Measurements from ENCODE around the gene NCMAP. TPM values are rescaled to one million over a fixed set of nuclear protein-coding genes. Genes with fewer than 3 reads are reported as not detected.
A peak's percentile ranks its signal among the peaks of the same experiment; 100 is the strongest.
"Not testable (repeated sequence)": the region's sequence is repeated elsewhere in the genome, so short reads cannot be mapped to it uniquely, and the experiment has no call there.

Gene NCMAP
- total RNA-seq, 3 donors from 2014 or later, result 0.16 to 8.2 (median 0.98) TPM

GRCh38 chr1:24514946-24515345 lies 40.9 kb upstream of the NCMAP start:
- Histone ChIP-seq H3K27ac (peak overlapping the region in 1 of 2 donors; percentile 61), H3K36me3 (no peaks in the 10 kb centered on the region), H3K9me3 (no peaks in the 10 kb centered on the region), H3K4me1 (no peaks in the 10 kb centered on the region), H3K4me3 (no peak overlapping the region), H3K27me3 (no peaks in the 10 kb centered on the region)
- DNase-seq (ENCODE audit: low spot score in 2 of 2), result no peak
- TF ChIP-seq CTCF (IDR thresholded peaks at IDR 0.05) (no peak), POLR2AphosphoS5 (IDR thresholded peaks at IDR 0.05) (no peak), POLR2A (IDR thresholded peaks at IDR 0.05) (no peak)
- intact Hi-C loops (cut with DNase I; ENCODE audit: low total_unique reads), result loop anchor here (5.0 kb wide), 1 partner anchor 88 kb away; no protein-coding TSS in a partner anchor

DNA sequence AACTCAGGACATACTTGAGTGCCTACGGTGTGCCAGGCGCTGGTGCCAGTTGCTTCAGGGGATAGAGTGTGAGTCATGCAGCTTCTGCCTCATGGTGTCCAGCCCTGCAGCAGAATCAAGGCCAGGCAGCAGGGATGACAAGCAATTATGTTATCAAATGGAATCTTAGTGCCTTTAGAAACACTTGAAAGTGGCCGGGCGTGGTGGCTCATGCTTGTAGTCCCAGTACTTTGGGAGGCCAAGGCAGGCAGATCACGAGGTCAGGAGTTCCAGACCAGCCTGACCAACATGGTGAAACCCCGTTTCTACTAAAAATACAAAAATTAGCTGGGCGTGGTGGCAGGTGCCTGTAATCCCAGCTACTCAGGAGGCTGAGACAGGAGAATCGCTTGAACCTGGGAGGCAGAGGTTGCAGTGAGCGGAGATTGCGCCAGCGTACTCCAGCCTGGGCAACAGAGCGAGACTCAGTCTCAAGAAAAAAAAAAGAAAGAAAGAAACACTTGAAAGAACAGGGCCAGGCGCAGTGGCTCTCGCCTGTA lies 40.1 kb upstream of the NCMAP start:
- H3K4me3 ChIP-seq, H3K9me3 ChIP-seq, H3K27me3 ChIP-seq, H3K4me1 ChIP-seq, H3K36me3 ChIP-seq: not testable (repeated sequence)
- intact Hi-C loops (cut with DNase I; ENCODE audit: low total_unique reads), result loop anchor here (5.0 kb wide), 1 partner anchor 88 kb away; no protein-coding TSS in a partner anchor
- TF ChIP-seq POLR2AphosphoS5 (IDR thresholded peaks at IDR 0.05), result peak in 2 of 3 donors; percentile 31 to 45
- DNase-seq (ENCODE audit: low spot score in 2 of 2), result peak; percentile 80 to 81
- H3K27ac ChIP-seq, result peak overlapping the region; percentile 40 to 61

GRCh38 chr1:24516506-24516905 lies 39.4 kb upstream of the NCMAP start:
- no peak for TF ChIP-seq CTCF (IDR thresholded peaks at IDR 0.05)
- TF ChIP-seq POLR2AphosphoS5 (IDR thresholded peaks at IDR 0.05), result no peak
- no peak for TF ChIP-seq POLR2A (IDR thresholded peaks at IDR 0.05)
- H3K9me3 ChIP-seq, result no peaks in the 10 kb centered on the region
- H3K4me3 ChIP-seq, result no peak overlapping the region
- intact Hi-C loops (cut with DNase I; ENCODE audit: low total_unique reads), result loop anchor here (5.0 kb wide), 1 partner anchor 89 kb away; no protein-coding TSS in a partner anchor
- no peak for DNase-seq (ENCODE audit: low spot score in 2 of 2)
- H3K27me3 ChIP-seq, result no peaks in the 10 kb centered on the region
- peak overlapping the region in 1 of 2 donors; percentile 61 for H3K27ac ChIP-seq
- H3K36me3 ChIP-seq, result no peaks in the 10 kb centered on the region
- no peaks in the 10 kb centered on the region for H3K4me1 ChIP-seq

GRCh38 chr1:24517898-24518297 lies 38.0 kb upstream of the NCMAP start:
- TF ChIP-seq POLR2AphosphoS5 (IDR thresholded peaks at IDR 0.05) (no peak), CTCF (IDR thresholded peaks at IDR 0.05) (no peak), POLR2A (IDR thresholded peaks at IDR 0.05) (no peak)
- Histone ChIP-seq H3K27ac (no peak overlapping the region), H3K4me1 (no peaks in the 10 kb centered on the region), H3K36me3 (no peaks in the 10 kb centered on the region), H3K4me3 (no peak overlapping the region), H3K9me3 (no peaks in the 10 kb centered on the region), H3K27me3 (no peaks in the 10 kb centered on the region)
- intact Hi-C loops (cut with DNase I; ENCODE audit: low total_unique reads), result loop anchor here (5.0 kb wide), 1 partner anchor 91 kb away; no protein-coding TSS in a partner anchor
- DNase-seq (ENCODE audit: low spot score in 2 of 2), result no peak

DNA sequence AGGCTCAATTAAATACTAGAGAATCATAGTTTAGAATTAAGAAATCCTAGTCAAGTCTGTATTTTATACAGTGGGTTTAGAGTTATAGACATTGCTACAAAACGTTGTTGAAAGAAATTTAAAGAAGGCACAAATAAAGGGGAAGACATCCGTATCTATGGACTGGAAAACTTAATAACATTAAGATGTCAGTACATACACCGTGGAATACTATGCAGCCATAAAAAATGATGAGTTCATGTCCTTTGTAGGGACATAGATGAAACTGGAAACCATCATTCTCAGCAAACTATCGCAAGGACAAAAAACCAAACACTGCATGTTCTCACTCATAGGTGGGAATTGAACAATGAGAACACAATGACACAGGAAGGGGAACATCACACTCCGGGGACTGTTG lies 35.6 kb upstream of the NCMAP start:
- intact Hi-C loops (cut with DNase I; ENCODE audit: low total_unique reads); DNase-seq (ENCODE audit: low spot score in 2 of 2); H3K4me3 ChIP-seq; H3K9me3 ChIP-seq; H3K4me1 ChIP-seq; H3K27me3 ChIP-seq; H3K36me3 ChIP-seq; H3K27ac ChIP-seq: not testable (repeated sequence)

DNA sequence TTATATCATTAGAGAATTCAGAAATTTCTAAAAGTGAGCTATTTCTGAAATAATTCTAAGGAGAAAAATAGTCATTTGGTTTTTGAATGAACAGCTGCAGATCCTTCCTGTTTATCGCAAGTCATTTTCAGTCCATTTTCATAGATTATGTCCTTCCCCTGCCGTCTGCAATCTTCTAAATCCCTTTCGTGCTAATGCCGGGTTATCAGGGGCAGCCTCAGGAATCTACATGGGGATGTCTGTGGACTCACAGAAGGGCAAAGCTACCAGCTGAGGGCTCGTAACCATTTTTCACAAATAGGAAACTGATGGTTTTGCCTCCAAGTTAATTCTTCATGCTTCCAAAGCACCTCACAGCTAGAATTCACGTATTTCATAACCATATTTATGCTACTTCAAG lies 30.3 kb upstream of the NCMAP start:
- DNase-seq (ENCODE audit: low spot score in 2 of 2), result no peak
- H3K27me3 ChIP-seq, result no peaks in the 10 kb centered on the region
- H3K36me3 ChIP-seq, result no peaks in the 10 kb centered on the region
- intact Hi-C loops (cut with DNase I; ENCODE audit: low total_unique reads), result no loop called here
- no peak overlapping the region for H3K4me3 ChIP-seq
- no peaks in the 10 kb centered on the region for H3K9me3 ChIP-seq
- no peak overlapping the region for H3K27ac ChIP-seq
- no peaks in the 10 kb centered on the region for H3K4me1 ChIP-seq
- no peak for TF ChIP-seq CTCF (IDR thresholded peaks at IDR 0.05)
- TF ChIP-seq POLR2AphosphoS5 (IDR thresholded peaks at IDR 0.05), result no peak
- TF ChIP-seq POLR2A (IDR thresholded peaks at IDR 0.05), result no peak

Data from breast epithelium (tissue), 4 donors.